ENCODE data around the gene ADGRL2. TPM values are rescaled to one million over a fixed set of nuclear protein-coding genes. Genes with fewer than 3 reads are reported as not detected.
A peak's percentile ranks its signal among the peaks of the same experiment; 100 is the strongest.

The ADGRL2 gene
- total and polyA plus RNA-seq, 2 of the 4 experiments (the other 2 are of a cell fraction): 17.0 to 42.7 TPM

GRCh38 chr1:81802707-81803430, 2.1 kb downstream of the ADGRL2 start:
- POLR2A ChIA-PET (ENCODE audit: unreplicated experiment): no interaction called here

More at GRCh38 chr1:81802707-81803430, 2.1 kb downstream of the ADGRL2 start:
- intact Hi-C loops (cut with micrococcal nuclease) (loop anchor here (5.0 kb wide), 1 partner anchor 534 kb away; no protein-coding TSS in a partner anchor), dilution Hi-C loops (cut with HindIII; ENCODE audit: low sequenced_read_pairs, unreplicated experiment) (no loop called here), in situ Hi-C loops (cut with MboI; ENCODE audit: low sequenced_read_pairs) (no loop called here)
- no peaks in the 10 kb centered on the region for H3K4me1 ChIP-seq (ENCODE audit: control insufficient read depth, insufficient read depth, low read length)
- CTCF ChIA-PET: no interaction called here
- H3K27me3 ChIP-seq (ENCODE audit: control insufficient read depth, insufficient read depth, low read length): peaks cover 8% of the 10 kb centered on the region
- no peak overlapping the region for H4K91ac ChIP-seq (ENCODE audit: insufficient read depth, low read depth, low read length)
- peak overlapping the region; percentile 39; the same call in 1 of the 2 replicates for H3K27ac ChIP-seq (ENCODE audit: insufficient read depth, low read length)
- H3K56ac ChIP-seq (ENCODE audit: extremely low read depth, insufficient read depth, low read length): no peak overlapping the region
- no peak overlapping the region for H2AK5ac ChIP-seq (ENCODE audit: low read depth, low read length)
- no TSS peak for BruUV-seq (replicated peaks)
- H3K9me1 ChIP-seq (ENCODE audit: insufficient read depth, low read length): no peaks in the 10 kb centered on the region
- H3K14ac ChIP-seq (replicated peaks; ENCODE audit: low read depth, low read length): no peak overlapping the region
- H2AK9ac ChIP-seq (replicated peaks; ENCODE audit: low read depth, low read length, poor library complexity): peak overlapping the region; percentile 86
- no peak overlapping the region for H2BK120ac ChIP-seq (ENCODE audit: low read depth, low read length)
- no peak overlapping the region for H2BK5ac ChIP-seq (ENCODE audit: low read depth, low read length, poor library complexity, severe bottlenecking)
- H2AFZ ChIP-seq (replicated peaks; ENCODE audit: low read length, poor library complexity): peak overlapping the region; percentile 90
- no peak overlapping the region for H4K8ac ChIP-seq (ENCODE audit: low read depth in 2 of 2, low read length in 2 of 2)
- ATAC-seq (ENCODE audit: low read depth) (peak; percentile 65), DNase-seq (peak; percentile 33)
- no peaks in the 10 kb centered on the region for H3K36me3 ChIP-seq (ENCODE audit: control insufficient read depth, insufficient read depth, low read length)
- no peaks in the 10 kb centered on the region for H3K9me3 ChIP-seq (ENCODE audit: control insufficient read depth, insufficient read depth, low read length)
- TF ChIP-seq SMC3 (IDR thresholded peaks at IDR 0.05; ENCODE audit: low read depth, low read length) (peak; percentile 25; the same call in 1 of the 2 replicates), RAD21 (IDR thresholded peaks at IDR 0.05; ENCODE audit: low read length) (peak; percentile 64), BHLHE40 (IDR thresholded peaks at IDR 0.05; ENCODE audit: low read depth, low read length) (no peak), CTCF (conservative IDR thresholded peaks at IDR 0.05; ENCODE audit: low read depth, low read length) (peak; percentile 52), NFE2L2 (IDR thresholded peaks at IDR 0.05; ENCODE audit: low read depth, low read length) (no peak)
- no peak overlapping the region; the same call in 2 of the 3 replicates for H2BK15ac ChIP-seq (ENCODE audit: low read depth, low read length)
- H3K23ac ChIP-seq (ENCODE audit: low read depth, low read length): no peak overlapping the region
- H3K9ac ChIP-seq (ENCODE audit: low read depth, low read length): peak overlapping the region; percentile 47; the same call in 1 of the 2 replicates
- no peaks in the 10 kb centered on the region; a peak in 1 of 4 replicates for H3K79me1 ChIP-seq (ENCODE audit: low read depth in 1 of 2, low read length in 2 of 2)
- 20% methylated on average over 1 of the region's 55 CpGs; no CpG with 5 or more reads in 1 of the 2 experiments for WGBS, 2 experiments (ENCODE audit: extremely low coverage in 2 of 2, insufficient read length in 1 of 2)
- peak overlapping the region; percentile 68 for H3K4me2 ChIP-seq (ENCODE audit: low read depth, low read length)
- peak overlapping the region; percentile 55 for H3K4me3 ChIP-seq (ENCODE audit: insufficient read depth, low read depth, low read length)
- H3K4ac ChIP-seq (ENCODE audit: low read depth, low read length): 0 out of 2 replicates have a peak overlapping the region, but pooled peaks have one; percentile 33
- no peak overlapping the region for H2BK20ac ChIP-seq (ENCODE audit: low read depth, low read length)
- no peak overlapping the region for H3K18ac ChIP-seq (ENCODE audit: low read depth, low read length)
- no peak overlapping the region for H4K5ac ChIP-seq (ENCODE audit: low read depth, low read length)
- H4K20me1 ChIP-seq (ENCODE audit: insufficient read depth, low read length): no peaks in the 10 kb centered on the region

All from IMR-90 (cell line).